Activated CD4-positive, alpha-beta T cell treated with anti-CD3 and anti-CD28 coated beads, Interleukin-2, Interleukin-4, amounts not matched to agents 100 ng/mL and 50 ng/mL, durations not matched to agents 16 hours and 8 hours (primary cell): ENCODE data around the gene TRIM8.

Experiments
- DNase-seq: peaks from one replicate; pipeline ENCODE4 v3.0.0-alpha.2; 2020; ENCODE audit warnings: low spot score

The TRIM8 gene

GRCh38 chr10:102701796-102702195, 57.5 kb downstream of the TRIM8 start:
- no peak for DNase-seq

DNA sequence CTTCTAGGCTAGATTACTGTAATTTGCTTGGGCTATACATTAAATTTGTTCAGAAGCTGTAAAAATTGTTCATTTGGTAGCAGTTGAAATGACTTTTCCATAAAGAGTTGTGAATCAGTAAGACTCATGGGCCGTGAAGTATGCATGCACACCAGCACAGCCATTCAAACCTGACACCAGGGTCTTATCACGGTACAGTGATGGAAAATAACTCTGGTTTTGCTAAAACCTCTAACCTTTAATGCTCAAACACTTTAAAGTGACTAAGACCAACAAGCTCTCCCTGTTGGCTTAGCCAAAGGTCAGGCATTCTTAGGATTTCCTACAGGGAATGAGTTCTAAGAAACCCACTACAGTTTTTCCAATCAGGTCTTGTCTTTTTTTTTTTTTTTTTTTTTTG, 58.5 kb downstream of the TRIM8 start:
- DNase-seq = no peak

GRCh38 chr10:102704915-102705314, 60.6 kb downstream of the TRIM8 start:
- no peak for DNase-seq

GRCh38 chr10:102705531-102705930, 61.3 kb downstream of the TRIM8 start:
- no peak for DNase-seq
